ENCODE results near the gene RHOJ.
"Not testable (repeated sequence)": the region's sequence is repeated elsewhere in the genome, so short reads cannot be mapped to it uniquely, and the experiment has no call there.

The RHOJ gene

DNA sequence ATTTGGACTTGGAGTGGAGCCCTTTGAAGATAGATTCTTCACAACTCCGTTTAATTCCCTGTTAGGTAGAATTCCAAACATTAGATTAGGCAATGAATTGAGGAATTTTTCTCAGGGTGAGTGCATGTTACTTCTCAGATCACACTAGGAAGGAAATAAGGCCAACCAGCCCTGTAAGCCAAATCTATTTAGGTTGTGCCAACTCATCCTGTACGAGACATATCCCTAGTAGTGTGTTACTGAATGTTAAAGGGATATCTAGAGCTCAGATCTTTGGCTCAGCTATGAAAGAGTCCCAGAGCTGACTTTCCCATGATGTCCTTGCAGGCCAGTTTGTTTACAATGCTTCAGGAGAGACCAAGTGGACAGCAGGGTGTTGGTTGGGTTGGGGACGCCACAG, 68.9 kb downstream of the RHOJ start:
- DNase-seq: no peak

DNA sequence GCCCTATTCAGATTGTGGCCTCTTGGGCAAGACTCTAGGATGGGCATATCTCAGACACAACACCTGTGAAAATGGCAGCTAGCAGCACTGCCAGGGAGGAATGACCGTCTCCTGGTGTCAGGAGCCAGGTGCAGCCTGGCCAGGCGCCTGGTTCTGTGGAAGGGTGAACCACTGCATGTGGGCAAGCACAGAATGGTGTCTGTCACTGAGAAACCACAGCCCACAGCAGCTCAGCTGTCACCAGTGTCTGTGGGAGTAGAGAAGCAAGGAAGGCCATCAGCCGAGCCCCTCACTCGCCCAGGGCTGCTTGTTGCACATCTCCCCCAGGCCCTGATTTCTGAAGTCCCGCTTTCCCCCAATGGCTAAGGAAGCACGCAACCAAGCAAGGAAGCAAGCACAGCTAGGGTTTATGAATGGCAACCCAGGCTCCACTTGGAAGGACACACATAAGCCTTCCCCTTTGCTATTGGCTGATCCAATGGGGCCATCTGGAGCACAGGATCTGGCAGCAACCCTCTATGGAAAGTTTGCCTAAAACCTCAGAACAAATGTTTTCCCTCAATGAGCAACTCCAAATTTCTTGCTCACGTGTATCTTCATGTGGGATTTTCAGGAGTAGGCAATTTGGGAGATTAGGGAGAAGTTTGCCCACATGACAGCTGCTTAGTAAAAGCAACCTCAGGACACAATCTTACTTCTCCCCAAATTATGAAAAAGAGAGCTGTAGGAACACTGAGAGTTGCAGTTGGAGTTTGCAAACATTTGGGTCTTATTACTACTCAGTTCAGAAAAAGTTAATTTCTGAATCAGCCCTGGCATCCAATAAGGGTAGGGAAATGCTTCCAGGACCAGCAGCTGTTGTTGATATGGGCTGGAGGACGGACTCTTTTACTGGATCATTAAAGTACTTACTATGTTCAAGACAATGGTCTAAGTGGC, 69.7 kb downstream of the RHOJ start:
- no peak for DNase-seq

DNA sequence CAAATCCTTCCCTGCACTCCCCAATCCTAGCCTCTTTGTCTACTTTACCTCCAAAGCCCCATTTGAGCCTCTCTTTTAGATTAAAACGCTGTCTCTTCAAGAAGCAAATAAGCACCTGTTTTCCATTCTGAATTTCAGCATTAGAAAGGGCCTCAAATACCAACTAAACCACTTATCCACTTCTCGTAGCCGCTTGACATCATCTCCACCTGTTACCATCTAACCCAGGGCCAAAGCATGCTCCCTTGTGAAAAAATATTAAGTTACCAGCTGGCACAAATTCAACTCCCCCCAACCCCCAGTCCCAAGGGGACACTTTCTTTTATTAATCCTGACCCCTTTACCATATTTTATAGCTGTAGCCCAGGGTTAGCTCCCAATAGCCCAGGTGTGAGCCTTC, 71.4 kb downstream of the RHOJ start:
- peak; percentile 86 for DNase-seq

GRCh38 chr14:63276016-63276415, 71.8 kb downstream of the RHOJ start:
- DNase-seq: peak; percentile 86

DNA sequence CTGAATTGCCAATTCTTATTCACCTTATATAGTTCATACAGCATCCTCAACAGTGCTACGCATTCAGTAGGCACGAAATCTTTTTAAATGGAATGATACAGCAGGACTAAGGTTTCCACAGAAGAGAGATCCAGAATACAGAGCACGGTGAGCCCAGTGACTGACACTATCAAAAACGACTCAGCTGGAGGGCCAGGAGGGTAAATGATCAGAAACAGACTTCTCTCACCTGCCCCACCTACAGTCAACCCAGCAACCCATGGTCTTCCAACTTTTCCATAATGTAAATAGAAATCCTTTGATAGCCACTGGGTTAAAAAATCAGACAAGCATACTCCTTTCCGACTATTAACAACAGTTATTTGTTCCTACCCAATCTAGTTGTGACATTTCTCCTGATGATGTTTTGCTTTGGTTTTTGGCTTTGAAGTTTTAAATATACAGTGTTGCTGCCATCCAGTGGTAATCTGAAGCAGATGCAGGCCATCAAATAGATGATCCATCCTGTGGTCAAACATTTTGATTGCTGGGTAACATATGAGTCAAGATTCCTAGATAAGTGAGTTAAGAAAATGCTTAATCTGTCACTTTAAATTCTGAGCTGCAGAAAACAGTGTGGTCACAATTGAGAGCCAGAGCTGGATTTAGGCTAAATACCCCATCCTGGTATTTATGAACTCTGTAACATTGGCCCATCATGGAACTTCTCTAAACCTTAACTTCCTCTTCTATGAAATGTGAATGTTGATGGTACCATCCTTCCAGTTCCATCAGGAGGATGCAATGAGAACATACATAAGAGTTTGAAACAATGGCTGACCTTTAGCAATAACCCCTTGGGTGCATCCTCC, 72.5 kb downstream of the RHOJ start:
- peak; percentile 66 for DNase-seq

DNA sequence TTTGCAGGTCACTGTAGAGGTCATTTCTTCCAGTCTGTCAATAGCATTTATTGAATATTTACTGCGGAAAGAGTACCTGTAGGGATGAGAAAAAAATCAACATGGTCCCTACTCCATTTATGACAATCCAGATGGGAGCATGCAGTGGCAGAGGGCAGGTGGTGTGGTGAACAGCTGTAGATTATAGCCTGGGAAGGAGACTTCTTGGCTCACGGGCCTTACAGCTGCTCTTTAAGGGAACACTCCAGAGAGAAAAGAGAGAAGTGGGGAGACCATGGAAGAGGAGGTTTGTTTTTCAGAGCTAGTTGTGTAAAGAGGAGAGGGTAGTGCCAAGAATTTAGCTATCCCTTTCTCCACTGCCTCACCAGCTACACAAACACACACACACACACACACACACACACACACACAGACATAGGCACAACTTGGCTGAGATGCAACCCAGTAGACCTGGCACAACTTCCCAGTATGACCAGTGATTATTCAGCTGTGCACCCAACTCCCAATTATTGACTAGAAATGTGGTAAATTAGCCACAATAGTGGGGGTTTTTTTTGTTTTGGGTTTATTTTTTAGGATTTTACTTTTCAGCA, 73.4 kb downstream of the RHOJ start:
- no peak for DNase-seq

DNA sequence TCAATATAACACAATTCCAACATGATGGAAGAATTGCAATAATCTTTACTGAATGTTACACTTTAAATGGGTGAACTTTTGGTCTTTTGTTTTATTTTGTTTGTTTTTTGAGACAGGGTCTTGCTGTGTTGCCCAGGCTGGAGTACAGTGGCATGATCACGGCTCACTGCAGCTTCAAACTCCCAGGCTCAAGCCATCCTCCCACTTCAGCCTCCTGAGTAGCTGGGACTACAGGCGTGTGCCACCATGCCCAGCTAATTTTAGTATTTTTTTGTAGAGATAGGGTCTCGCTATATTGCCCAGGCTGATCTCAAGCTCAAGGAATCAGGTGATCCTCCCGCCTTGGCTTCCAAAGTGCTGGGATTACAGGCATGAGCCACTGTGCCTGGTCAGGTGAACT, 75.7 kb downstream of the RHOJ start:
- DNase-seq: not testable (repeated sequence)

DNA sequence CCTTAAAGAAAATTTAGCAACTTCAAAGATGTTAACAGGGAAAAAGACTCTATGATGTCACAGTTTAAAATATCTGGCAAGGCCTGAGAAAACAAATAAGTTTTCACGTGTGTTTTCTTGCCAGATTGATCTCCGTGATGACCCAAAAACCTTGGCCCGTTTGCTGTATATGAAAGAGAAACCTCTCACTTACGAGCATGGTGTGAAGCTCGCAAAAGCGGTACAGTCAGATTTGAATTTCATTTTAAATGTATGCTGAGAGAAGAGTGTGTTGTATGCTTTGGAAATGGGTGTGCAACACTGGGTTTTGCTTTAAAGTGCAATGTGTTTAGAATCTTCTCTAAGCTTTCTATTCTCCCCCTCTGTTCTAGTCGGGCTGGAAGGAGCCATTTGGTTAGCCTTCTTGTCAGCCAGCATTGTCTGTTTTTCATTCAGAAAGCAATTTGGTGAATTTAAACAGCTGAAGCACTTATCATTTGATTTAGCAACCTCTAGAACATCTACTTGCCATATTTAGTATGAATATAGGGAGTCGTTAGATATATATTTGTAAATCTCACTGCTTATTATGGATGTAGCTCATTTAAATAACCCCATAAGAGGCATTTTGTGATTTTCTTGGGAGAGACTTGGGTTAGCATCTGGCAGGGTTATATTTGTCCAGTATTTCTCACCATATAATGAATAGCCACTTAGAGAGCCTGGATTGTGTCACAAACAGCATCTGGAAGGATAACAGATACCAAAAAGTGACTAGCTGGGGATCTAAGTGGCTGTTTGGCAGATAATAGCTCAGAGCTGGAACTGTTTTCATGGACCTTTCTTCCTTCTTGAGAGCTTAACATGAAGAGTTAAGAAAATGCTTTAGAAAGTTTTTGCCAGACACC, 79.0 kb downstream of the RHOJ start:
- no peak for DNase-seq

- no peak for DNase-seq
Observed at GRCh38 chr14:63283884-63284248, 79.6 kb downstream of the RHOJ start.

- DNase-seq: no peak
Observed at GRCh38 chr14:63286071-63286470, 81.8 kb downstream of the RHOJ start.

DNA sequence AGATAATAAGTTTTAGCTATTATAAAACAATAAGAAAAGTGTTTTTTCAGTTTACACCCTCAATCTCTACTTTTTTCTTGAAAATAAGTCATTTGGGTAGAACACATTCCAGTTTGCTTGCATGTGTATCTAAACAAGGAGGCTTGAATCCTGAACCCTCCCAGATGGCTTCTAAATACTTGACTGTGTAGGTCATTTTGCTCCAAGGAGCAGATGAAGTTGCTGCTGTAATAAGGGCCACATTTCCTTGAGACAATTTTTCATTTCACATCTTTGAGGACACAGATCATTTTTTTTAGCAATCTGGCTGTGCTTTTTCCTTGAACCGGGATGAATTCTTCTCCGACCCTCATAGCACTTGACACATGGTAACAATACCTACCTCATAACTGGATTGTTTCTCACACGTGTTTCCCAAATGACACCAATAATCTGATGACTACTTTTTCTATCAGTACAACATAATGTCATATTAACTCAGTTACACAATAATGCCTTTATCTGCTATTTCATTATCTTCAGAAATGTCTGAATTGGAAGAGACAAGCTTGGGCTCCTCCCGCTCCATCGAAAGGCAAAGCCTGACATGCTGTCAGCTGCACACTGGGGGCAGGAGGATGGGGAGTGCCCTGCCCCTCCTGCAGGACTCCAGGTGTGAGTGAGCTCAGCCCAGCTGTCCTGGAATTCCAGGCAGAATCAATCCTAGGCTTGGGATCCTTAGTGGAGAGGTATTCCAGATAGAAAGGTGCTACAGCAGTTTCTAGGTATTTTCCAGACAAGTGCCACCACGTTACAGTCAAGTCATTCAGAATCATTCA, 83.6 kb downstream of the RHOJ start:
- DNase-seq: no peak

DNA sequence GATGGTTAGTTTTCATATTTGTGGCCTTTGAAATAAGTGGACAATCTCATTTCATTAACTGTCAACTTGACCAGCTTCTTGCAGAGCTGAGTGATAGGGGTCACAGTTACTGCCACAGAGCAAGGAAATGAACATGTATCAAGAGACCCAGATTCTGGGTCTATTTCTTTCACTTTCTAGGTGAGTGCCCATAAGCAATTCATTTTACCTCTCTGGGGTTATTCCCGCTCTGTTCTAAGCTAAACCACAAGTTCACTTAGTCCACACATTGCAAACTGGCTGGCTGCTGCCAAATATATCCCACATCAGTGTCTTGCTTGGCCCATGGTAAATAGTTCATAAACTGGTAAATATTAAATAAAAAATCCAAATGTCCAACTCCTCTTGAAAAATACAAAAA, 84.6 kb downstream of the RHOJ start:
- no peak for DNase-seq

DNA sequence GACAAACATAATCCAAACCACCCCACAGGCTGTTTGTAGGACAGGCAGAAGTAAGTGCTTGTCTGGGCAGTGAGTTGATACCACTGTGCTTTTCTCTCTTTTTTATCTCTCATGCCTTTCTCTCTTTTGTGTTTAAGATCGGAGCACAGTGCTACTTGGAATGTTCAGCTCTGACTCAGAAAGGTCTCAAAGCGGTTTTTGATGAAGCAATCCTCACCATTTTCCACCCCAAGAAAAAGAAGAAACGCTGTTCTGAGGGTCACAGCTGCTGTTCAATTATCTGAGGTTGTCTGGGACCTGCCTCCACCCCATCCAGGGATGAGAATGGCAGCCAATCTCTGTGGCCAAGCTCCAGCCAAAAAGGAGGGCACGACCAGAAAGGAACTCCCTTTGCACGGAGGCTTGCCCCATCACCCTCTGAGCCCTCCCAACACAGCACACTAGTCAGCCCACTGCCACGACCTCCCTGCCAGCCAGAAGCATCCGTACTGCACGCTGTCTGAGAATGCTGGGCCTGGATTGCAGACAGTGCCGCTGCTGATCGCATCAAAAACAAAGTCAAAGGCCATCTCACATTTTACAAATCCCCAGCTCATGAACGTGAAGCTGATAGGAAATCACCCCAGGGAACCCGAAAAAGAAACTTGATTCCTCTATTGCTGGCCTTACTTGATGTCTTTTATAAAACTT, 86.6 kb downstream of the RHOJ start:
- no peak for DNase-seq

DNA sequence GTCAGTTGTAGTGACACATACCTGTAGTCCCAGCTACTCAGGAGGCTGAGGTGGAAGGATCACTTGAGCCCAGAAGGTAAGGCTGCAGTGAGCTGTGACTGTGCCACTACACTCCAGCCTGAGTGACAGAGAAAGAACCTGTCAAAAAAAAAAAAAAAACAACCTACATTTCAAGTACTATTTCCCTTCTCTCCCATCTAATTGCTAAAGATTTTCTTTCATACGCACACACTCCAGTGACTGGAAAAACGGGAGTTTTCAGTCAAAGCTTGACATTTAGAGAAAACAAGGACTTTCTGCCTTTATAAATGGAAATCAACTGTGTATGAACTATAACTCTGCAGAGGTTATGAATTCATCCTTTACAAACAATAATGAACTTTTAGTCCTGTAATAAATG, 88.6 kb downstream of the RHOJ start:
- DNase-seq: no peak

DNA sequence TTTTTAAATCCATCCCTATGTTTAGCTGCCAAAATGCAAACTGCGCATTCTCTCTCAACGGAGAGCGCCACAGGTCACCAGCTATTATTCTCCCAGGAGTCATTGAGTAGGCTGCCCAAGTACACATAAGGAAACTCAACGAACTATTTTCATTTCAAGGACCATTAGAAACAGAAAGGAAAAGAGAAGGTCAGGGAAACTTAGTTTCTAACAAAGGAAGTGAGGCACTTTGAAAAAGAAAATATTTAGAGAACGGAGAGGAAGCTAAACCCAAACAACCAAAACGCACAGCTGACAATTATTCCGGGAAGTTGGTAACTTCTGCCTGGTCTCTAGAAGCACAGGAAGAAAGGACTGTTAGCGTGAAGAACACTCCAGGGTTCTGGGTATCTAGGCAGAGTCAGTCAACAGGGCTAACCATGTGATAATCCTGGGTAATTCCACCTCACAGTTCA, 91.0 kb downstream of the RHOJ start:
- no peak for DNase-seq

- DNase-seq: no peak
Observed at GRCh38 chr14:63296060-63296563, 91.9 kb downstream of the RHOJ start.

- no peak for DNase-seq
Observed at GRCh38 chr14:63297372-63298063, 93.3 kb downstream of the RHOJ start.

DNA sequence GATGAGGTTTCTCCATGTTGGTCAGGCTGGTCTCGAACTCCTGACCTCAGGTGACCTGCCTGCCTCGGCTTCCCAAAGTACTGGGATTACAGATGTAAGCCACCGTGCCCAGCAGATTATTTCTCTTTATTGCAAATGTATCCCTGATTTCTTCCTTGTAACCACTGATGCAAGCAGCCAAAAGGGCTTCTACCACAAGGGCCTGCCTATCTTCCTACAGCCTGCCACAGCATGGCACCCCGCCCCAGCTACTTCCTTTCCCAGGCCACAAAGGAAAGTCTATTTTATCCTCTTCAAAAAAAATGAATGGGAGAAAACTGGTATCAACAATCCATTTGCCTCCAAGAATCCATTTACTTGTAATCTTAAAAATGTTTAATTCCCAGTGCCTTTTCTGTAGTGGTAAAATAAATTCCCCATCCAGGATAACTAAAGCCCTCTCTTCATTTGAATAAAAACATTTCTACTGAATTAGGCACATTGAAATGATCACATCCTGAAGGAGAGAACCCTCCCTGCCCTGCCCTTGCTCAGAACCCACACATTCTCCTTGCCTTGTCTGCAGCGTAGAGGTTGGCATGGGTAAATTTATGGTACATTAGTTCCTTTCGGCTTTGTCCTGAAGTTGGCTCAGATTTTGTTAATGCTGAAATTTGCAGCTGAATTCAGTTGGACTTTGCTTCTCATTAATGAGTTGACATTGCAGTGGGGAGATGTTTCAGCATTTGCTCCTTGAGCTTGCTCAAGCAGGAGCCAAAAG, 95.3 kb downstream of the RHOJ start:
- DNase-seq: no peak

- no peak for DNase-seq
Observed at GRCh38 chr14:63300854-63301253, 96.6 kb downstream of the RHOJ start.

All from NCI-H1436 (cell line).